Osteoblast (primary cell): ENCODE results near the gene HOXC10. TPM values are rescaled to one million over a fixed set of nuclear protein-coding genes. Genes with fewer than 3 reads are reported as not detected.

Experiments
- DNase-seq: peaks from one replicate; pipeline ENCODE4 v3.0.0; 2011; ENCODE audit warnings: low spot score, mixed read lengths; ENCODE audit not compliant: insufficient read length; ENCODE audit errors: missing footprints
- H2AFZ ChIP-seq: 2 replicates; pipeline ENCODE4 v1.6.0; 2011; ENCODE audit warnings: mild to moderate bottlenecking, low read length
- H3K27ac ChIP-seq: 2 replicates; pipeline ENCODE4 v1.5.1; 2011; ENCODE audit warnings: mild to moderate bottlenecking, low read depth, low read length, moderate library complexity
- H3K27me3 ChIP-seq: 2 replicates; pipeline ENCODE4 v1.6.0; 2012; ENCODE audit warnings: mild to moderate bottlenecking, control low read depth, inconsistent platforms, low read length, moderate library complexity; ENCODE audit not compliant: insufficient read depth
- H3K36me3 ChIP-seq: 2 replicates; pipeline ENCODE4 v1.5.1; 2011; ENCODE audit warnings: mild to moderate bottlenecking, low read length, control low read depth, moderate library complexity; ENCODE audit not compliant: insufficient read depth
- H3K4me1 ChIP-seq: 2 replicates; pipeline ENCODE4 v1.5.1; 2011; ENCODE audit warnings: mild to moderate bottlenecking, low read length, control low read depth, moderate library complexity; ENCODE audit not compliant: insufficient read depth
- H3K4me2 ChIP-seq: 2 replicates; pipeline ENCODE4 v1.6.0; 2011; ENCODE audit warnings: mild to moderate bottlenecking, low read length; ENCODE audit not compliant: insufficient read depth
- H3K4me3 ChIP-seq: fragments of 200-600 bp; sonication (generic); 3 replicates; pipeline ENCODE4 v1.5.1; 2012; ENCODE audit warnings: mild to moderate bottlenecking, low read length, inconsistent platforms; ENCODE audit not compliant: insufficient read depth
- H3K79me2 ChIP-seq: 2 replicates; pipeline ENCODE4 v1.6.0; 2012; ENCODE audit warnings: mild to moderate bottlenecking, low read length, control low read depth, inconsistent platforms; ENCODE audit not compliant: insufficient read depth
- H3K9me3 ChIP-seq: 2 replicates; pipeline ENCODE4 v1.5.1; 2011; ENCODE audit warnings: low read depth, low read length, control low read depth
- H4K20me1 ChIP-seq: 2 replicates; pipeline ENCODE4 v1.6.0; 2012; ENCODE audit warnings: mild to moderate bottlenecking, low read length, control low read depth; ENCODE audit not compliant: insufficient read depth
- CTCF ChIP-seq: IDR thresholded peaks from 2 replicates; pipeline ENCODE4 v1.5.1; 2011; ENCODE audit warnings: mild to moderate bottlenecking, low read depth, low read length, moderate library complexity; ENCODE audit errors: extremely low read depth
- total RNA-seq: library from RNA; depleted of rRNA; stranded (reverse); fragments of >200 nt; gene quantifications from 2 replicates; pipeline ENCODE4 v1.2.3, GENCODE V29; 2012

HOXC10 gene
- total RNA-seq, 1 donor: 11.2 TPM

- no peak for DNase-seq
These were observed 26.2 kb downstream of the HOXC10 start for GRCh38 chr12:54010972-54011664.

GRCh38 chr12:54011665-54012532 is 27.0 kb downstream of the HOXC10 start:
- H3K4me1 ChIP-seq: peaks cover 55% of the 10 kb centered on the region
- H3K27ac ChIP-seq: peak overlapping the region; percentile 22
- peaks cover 79% of the 10 kb centered on the region for H3K79me2 ChIP-seq
- TF ChIP-seq CTCF: no peak
- no peaks in the 10 kb centered on the region for H3K27me3 ChIP-seq
- DNase-seq: no peak
- H3K4me2 ChIP-seq: peak overlapping the region; percentile 90
- peaks cover 7% of the 10 kb centered on the region for H4K20me1 ChIP-seq
- H3K36me3 ChIP-seq: no peaks in the 10 kb centered on the region
- no peaks in the 10 kb centered on the region for H3K9me3 ChIP-seq
- no peak overlapping the region for H2AFZ ChIP-seq
- H3K4me3 ChIP-seq: no peak overlapping the region

More at GRCh38 chr12:54010972-54011664, 26.2 kb downstream of the HOXC10 start:
- Histone ChIP-seq H3K79me2 (peaks cover 84% of the 10 kb centered on the region), H3K9me3 (no peaks in the 10 kb centered on the region), H3K27ac (peak overlapping the region; percentile 22), H3K4me1 (peaks cover 59% of the 10 kb centered on the region), H3K4me2 (peak overlapping the region; percentile 90), H2AFZ (no peak overlapping the region), H3K27me3 (no peaks in the 10 kb centered on the region), H3K4me3 (peak overlapping the region; percentile 74), H3K36me3 (no peaks in the 10 kb centered on the region), H4K20me1 (peaks cover 7% of the 10 kb centered on the region)
- TF ChIP-seq CTCF: no peak

GRCh38 chr12:54012631-54013409 is 27.9 kb downstream of the HOXC10 start:
- H3K27me3 ChIP-seq: no peaks in the 10 kb centered on the region
- H3K79me2 ChIP-seq: peaks cover 77% of the 10 kb centered on the region
- H3K9me3 ChIP-seq: no peaks in the 10 kb centered on the region
- H3K27ac ChIP-seq: peak overlapping the region; percentile 67
- peak; percentile 86 for DNase-seq
- H4K20me1 ChIP-seq: peaks cover under 1% of the 10 kb centered on the region
- H3K4me2 ChIP-seq: peak overlapping the region; percentile 66
- TF ChIP-seq CTCF: no peak
- no peaks in the 10 kb centered on the region for H3K36me3 ChIP-seq
- peaks cover 47% of the 10 kb centered on the region for H3K4me1 ChIP-seq
- no peak overlapping the region for H2AFZ ChIP-seq
- peak overlapping the region; percentile 33 for H3K4me3 ChIP-seq
